ENCODE data around the gene GALNTL6.
"Not testable (repeated sequence)": the region's sequence is repeated elsewhere in the genome, so short reads cannot be mapped to it uniquely, and the experiment has no call there.

Gene GALNTL6

DNA sequence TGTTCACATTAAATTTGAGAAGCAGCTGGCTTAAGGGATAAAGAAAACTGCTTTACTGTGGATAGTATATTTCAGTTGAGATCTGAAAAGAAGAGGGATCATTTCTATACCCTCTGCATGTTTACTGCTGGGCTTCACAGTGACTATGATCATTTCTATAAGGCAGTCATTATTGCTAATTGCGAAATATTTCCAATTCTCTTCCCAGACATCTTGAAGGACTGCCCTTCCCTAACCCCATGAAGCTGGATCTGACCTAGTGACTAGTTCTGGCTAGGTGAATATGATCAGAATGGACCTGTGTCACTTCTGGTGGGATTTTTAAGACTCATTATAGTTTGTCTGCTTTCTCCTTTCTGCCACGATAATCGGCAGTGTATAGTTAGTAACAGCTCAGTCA lies 848.9 kb downstream of the GALNTL6 start:
- no peak for DNase-seq (ENCODE audit: low read depth)

DNA sequence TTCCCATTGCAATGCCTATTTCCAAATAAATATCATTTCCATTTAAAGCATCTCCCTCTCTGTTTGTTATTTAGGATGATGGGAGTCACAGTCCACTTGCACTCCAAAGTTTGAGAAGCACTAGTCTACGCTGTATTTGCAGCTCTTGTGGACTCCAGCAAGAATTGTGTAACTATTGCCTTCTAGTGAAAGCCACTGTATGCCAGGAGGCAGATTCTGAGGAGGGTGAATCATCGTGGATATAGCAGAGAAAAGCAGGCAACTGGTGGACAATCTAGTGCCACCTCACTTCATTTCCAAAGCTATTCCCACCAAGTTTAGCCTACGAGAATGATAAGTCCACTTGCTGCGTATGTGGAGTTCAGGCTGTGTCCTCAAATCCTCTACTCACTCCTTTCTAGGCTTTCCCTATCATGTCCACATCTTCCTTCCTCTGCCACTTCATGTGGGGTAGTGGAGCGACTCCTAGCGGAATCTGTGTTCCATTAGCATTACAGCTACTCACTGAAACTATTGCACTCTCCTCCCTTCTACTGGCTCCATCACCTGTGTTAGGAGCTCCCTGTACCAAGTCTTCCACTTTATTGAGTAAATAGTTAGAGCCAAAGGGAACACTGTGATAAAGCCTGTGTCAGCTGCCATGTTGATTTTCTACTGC lies 853.6 kb downstream of the GALNTL6 start:
- no peak for DNase-seq (ENCODE audit: low read depth)

DNA sequence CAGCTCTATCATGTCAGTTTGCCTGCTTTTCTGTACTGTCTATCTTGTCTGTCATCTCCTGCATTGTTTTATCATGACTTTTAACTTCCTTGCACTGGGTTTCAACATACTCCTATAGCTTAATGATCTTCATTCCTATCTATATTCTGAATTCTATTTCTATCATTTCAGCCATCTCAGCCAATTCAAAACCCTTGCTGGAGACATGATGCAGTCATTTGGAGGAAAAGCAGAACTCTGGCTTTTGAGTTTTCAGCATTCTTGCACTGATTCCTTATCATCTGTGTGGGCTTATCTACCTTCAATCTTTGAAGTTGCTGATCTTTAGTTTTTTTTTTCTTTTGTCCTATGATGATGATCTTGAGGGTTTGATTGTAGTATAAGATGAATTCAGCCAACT lies 861.6 kb downstream of the GALNTL6 start:
- DNase-seq (ENCODE audit: low read depth) = no peak

DNA sequence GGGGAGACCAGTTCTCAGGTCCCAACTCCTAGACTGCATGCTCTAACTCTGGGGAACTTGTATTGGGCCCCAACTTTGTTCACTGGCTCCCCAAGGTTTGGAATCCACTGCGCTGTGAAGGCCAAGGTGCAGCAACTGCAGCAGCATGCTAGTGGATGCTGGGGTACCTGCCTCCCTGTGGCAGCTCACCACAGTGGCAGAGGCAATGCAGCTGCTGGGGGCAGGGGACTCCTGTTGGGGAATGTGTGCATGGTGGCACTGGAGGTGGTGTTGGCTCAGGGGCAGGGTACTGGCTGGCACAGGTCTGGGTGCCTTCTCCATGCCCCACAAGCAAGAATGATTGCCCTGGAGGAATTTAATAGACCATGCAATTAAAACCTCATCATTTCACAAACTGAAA lies 862.0 kb downstream of the GALNTL6 start:
- no peak for DNase-seq (ENCODE audit: low read depth)

DNA sequence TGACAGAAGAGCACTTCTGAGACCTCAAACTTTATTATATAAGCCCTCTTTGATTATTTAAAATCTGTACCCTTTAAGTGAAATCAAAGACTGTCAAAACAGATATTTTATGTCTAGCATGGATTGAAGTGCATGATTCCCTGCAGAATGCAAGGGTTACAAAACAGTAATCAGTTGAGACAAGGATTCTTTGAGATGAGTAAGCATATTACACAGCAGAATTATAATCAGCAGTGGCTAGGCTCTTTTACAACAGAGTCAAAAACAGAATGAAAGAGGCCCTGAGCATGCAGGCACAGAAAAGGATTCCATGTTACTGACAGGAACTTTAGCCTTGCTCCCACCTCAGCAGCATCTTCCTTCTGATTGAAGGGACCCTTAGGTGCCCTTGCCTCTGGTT lies 867.5 kb downstream of the GALNTL6 start:
- DNase-seq (ENCODE audit: low read depth) = no peak

DNA sequence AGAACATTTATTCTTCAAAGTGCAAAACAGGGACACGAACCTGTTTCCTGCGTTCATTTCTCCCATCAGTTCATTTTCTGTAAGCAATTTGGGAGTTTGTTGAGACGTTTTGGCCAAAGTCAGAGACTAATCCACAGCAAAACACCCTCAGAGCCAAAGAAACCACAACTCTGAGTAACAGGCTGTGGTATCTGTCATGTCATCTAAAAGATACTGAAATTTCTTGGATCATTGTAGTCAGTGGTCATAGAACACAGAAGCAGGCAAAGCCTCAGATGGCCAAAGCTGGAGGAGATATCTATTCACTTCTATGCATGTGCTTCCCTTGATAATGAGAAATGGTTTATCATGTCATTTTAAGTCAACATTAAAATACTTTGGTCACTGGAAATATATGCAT lies 869.8 kb downstream of the GALNTL6 start:
- DNase-seq (ENCODE audit: low read depth) = no peak

DNA sequence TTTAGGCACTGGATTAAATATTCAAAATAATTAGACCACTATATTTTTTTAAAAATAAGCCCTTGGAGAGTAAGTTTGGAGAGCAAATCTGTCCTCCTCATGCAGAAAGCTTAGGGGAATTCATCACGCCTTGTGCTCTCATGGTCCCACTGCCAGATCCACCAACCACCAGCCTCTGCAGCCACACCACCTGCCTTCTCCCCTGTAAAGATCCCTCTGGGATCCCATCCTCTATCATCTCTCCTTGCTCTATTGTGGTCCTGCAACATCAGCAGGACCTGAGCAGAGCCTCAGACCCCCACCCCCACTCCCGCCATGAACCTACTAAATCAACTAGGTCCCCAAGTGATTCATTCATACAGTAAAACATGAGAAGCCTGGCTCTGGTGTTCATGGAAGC lies 872.8 kb downstream of the GALNTL6 start:
- DNase-seq (ENCODE audit: low read depth) = no peak

DNA sequence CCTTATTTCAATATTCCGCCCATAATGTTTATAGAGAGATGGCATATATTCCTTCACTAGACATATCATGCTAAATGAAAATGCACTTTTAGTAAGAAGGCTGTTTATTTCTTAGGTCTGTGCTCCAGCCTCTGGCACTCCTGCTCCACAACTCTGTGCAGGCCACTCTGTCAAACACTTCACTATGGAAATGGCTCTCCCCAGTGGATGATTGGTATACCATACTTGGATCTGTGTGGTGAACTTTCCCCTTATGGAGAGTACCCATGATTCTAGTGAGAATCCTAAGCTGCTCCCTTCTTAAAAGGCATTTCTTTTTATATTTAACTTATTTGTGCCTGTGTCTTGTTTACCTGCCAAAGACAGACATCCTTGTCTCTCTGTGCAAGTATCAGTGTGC lies 875.3 kb downstream of the GALNTL6 start:
- no peak for DNase-seq (ENCODE audit: low read depth)

DNA sequence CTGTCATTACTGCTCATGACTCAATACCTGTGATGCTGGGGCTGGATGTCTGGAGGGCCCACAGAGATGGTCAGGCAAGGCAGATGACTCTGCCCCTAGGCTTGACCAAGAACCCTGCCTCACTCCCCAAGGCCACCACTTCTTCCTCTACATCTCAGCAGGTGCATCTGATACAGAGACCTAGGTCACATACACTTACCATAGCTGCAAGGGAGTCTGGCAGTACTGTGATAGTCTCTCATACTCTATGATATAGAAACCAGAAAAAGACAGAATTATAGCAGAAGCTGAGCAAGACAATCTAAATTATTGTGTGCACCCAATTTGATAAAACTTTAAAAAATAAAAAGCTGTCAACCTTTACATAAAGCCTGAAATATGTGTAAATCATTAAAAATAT lies 878.3 kb downstream of the GALNTL6 start:
- no peak for DNase-seq (ENCODE audit: low read depth)

DNA sequence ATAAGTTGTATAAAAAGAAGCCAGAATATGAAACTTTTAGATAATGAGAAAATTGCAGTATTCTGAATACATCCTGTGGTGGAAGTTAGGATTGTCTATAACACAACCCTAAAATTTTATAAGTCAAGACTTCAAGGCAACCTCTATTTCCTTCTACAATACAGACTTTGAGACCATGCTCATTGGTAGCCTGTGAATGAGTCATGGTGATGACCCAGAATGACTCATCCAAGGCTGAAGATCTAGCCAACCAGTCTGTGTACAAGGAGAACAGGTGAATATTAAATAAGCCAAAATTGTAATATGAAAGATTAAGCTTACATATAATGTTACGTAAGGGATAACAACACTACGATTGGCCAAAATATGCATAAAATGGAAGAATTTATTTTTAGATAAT lies 879.5 kb downstream of the GALNTL6 start:
- DNase-seq (ENCODE audit: low read depth) = no peak

DNA sequence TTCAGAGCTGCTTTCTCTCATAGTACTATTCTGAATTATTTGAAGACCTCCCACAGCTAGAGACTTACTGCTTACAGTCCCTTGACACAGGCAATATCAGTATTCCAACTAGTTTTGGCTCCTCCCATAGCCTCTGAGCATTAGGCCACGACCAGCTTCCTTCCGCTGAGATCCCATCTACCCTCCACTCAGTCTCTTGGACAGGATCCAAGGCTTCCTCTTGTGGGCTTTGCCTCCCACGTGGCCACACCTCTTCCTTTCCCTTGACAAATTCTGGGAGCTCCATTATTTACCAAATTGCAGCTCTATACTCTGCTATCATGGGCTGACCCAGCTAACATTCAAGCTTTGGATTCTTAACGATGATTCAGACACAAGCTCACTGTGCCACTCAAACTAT lies 885.1 kb downstream of the GALNTL6 start:
- no peak for DNase-seq (ENCODE audit: low read depth)

DNA sequence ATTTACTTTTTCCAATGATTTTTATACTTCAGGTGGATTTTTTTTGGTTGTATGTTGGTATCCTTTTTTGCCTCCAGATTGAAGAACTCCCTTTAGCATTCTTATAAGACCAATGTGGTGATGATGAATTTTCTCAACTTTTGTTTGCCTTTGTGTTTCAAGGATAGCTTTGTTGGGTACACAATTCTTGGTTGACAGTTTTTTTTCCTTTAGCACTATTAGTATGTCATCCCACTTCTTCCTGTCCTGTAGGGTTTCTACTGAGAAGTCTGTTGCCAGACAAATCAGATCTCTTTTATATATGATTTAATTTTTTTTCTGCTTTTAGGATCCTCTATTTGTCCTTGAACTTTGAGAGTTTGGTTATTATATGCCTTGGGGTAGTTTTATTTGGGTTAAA lies 892.4 kb downstream of the GALNTL6 start:
- DNase-seq (ENCODE audit: low read depth) = no peak

DNA sequence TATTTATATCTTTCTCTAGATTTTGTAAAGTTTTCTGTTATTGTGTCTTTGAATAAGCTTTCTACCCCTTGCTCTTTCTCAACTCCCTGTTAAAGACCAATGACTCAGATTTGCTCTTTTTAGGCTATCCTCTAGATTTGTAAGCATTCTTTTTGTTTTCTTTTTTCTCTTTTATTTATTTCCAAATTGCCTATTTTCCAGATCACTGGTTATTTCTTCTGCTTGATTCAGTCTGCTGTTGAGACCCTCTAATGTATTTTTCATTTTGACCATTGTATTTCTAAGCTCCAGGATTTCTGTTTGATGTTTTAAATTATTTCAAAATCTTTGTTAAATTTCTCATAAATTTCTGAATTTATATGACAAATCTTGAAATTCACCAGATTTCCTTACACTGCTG lies 892.8 kb downstream of the GALNTL6 start:
- no peak for DNase-seq (ENCODE audit: low read depth)

DNA sequence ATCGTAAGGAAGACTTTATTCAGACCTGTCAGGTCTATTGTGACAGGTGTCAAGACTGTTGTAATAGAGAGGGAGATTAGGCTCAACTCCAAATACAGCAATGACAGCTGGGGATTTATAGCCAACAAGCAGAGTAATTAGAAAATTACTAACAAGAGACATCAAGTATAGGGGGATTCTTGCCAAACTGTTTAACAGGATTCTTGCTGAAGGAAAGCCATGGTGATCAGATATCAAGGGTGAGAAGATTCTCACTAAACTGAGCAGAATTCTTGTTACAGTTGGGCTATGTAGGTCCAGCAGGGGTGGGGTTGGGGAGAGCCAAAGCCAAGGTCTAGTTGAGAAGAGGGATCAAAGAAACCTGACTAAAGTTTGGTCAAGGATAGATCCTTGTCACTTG lies 894.4 kb downstream of the GALNTL6 start:
- no peak for DNase-seq (ENCODE audit: low read depth)

DNA sequence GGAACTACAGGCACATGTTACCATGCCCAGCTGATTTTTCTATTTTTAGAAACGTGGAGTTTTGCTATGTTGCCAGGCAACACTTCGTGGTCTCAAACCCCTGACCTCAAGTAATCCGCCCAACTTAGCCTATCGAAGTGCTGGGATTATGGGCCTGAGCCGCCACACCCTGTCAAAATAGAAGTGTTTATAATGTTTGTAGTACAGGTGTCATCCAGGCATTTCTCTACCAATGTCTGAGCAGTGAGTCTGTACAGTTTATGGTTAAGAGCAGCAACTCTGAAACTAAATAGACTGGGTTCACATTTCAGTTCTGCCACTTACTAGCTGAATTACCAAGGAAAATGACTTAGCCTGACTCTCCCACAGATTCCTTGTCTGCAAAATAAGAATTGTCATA lies 895.0 kb downstream of the GALNTL6 start:
- DNase-seq (ENCODE audit: low read depth) = no peak

DNA sequence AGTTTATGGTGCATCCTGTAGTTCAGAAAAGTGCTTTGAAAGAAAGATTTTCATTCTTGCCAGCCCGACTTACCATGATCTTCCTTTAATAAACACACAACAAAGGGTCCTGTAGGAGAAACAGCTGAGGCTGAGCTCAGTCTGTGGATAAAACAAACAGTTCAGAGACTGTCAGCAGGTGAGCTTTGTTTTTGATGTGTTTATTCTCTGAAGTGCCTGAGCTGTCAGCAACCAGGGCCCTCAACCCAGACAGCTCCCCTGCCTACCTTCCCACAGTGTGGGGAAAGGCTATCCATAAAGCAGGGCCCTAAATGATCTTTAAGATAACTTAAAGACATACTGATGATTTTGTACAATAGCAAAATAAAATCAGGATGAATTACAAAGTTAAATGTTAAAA lies 896.2 kb downstream of the GALNTL6 start:
- no peak for DNase-seq (ENCODE audit: low read depth)

DNA sequence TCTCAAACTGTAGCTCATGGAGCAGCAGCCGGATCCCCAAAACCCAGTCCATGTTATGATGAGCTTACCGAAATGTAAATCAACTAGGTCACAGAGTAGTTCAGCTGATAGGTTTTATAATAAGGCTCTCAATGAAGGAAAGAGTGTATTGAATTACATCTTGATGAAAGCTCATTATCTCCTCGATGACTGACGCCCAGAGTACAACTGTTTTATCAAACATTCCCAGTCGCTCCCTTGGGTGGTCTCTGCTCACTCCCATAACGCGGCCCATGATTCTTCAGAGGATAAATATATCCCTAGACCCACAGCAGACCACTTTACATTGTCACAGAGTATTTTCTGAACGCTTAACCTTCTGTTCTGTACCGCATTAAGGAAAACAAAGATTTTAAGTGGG lies 903.1 kb downstream of the GALNTL6 start:
- DNase-seq (ENCODE audit: low read depth) = no peak

DNA sequence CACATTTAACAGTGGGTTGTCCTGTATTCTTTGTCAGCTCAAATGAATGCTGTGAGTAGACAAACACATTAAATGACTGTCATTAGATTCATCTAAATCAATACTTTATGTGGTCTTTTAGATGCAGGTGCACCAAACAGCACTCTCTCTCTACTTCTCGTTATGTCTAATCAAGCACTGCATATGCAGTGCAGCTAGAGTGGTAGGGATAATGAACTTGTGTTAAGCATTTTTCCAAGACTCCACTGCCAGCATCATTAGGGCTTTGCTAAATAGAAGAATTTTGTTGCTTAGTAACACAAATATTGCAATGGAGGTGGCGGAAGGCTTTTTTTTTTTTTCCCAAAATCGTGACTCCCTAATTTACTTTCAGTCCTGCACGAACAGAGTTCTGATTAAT lies 908.5 kb downstream of the GALNTL6 start:
- no peak for DNase-seq (ENCODE audit: low read depth)

DNA sequence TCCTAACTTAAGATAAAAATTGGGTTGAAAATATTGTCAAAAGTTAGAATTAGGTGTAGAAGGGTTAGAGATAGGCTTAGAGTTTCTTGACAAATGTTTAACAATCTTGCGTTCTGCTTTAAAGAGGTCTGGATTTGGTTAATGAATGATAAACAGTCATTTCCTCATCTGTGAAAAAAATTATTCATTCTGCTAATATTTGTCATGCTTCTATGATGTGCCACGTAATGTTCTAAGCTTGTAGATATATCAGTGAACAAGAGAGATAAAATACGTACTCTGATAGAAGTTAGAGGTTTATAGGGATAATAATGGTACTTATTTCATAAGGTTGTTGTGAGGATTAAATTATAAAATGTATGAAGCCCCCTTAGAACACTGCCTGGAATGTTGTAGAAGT lies 912.4 kb downstream of the GALNTL6 start:
- no peak for DNase-seq (ENCODE audit: low read depth)

DNA sequence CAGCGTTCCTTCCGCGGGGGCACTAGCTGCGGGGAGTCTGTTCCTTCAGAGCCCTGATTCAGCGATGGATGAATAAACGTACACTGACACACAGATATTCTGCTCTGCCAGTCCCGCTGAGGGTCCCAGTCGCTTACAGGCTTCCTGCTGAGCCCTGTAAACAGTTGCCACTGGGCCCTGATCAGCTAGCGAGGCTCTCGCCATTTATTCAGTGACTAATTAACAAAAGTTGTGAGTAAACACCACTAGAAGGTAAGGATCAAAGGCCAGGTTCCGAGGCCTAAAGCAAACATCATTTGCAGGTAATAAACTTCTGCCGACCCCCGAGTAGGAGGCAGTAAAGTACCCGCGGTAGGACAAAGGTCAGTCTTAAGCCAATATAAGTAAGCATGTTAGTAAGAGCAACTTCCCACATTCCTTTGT lies 912.8 kb downstream of the GALNTL6 start:
- DNase-seq (ENCODE audit: low read depth) = no peak

DNA sequence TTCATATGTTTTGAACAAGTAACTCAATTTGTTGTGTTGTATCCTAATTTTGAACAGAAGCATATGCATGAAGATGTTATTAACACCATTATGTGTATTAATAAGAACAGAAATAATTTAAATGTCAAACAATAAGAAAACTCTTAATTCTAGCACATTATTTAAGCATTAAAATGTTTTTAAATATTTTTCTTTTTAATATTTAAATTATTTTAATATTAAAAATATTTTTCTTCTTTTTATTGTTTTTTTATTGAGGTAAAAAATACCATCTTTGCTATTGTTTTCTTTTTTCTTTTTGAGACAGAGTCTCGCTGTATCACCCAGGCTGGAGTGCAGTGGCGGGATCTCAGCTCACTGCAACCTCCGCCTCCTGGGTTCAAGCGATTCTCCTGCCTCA lies 914.4 kb downstream of the GALNTL6 start:
- DNase-seq (ENCODE audit: low read depth) = no peak

DNA sequence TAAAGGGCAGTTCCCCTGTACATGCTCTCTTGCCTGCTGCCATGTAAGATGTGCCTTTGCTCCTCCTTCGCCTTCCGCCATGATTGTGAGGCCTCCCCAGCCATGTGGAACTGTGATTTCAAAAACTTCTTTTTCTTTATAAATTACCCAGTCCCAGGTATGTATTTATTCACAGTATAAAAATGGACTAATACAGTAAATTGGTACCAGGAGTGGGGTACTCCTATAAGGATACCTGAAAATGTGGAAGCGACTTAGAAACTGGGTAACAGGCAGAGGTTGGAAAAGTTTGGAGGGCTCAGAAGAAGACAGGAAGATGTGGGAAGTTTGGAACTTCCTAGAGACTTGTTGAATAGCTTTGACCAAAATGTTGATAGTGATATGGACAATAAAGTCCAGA lies 920.4 kb downstream of the GALNTL6 start:
- not testable (repeated sequence) for DNase-seq (ENCODE audit: low read depth)

DNA sequence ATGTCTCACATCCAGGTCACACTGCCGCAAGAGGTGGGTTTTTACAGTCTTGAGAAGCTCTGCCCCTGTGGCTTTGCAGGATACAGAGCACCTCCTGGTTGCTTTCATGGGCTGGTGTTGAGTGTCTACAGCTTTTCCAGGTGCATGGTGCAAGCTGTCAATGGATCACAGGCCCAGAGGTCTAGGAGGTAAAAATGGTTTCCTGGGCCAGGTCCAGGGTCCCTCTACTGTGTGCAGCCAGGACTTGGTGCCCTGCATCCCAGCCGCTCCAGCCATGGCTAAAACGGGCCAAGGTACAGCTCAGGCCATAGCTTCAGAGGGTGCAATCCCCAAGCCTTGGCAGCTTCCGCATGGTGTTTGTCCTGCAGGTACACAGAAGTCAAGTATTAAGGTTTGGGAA lies 921.4 kb downstream of the GALNTL6 start:
- no peak for DNase-seq (ENCODE audit: low read depth)

DNA sequence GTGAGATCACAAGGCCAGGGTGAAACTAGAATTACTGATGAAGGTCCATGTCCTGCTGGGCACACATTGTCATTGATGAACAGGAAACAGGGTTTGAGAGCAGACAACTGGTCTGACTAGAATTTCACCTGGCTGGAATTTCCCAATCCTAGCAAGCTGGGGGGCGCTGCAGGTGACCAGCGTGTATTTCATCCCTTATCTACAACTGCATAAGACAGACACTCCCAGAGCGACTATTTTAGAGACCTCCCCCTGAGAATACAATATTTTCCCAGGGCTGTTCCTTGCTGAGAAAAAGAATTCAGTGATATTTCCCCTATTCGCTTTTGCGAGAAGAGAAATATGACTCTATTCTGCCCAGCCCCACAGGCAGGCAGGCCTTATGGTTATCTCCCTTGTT lies 922.8 kb downstream of the GALNTL6 start:
- DNase-seq (ENCODE audit: low read depth) = no peak

DNA sequence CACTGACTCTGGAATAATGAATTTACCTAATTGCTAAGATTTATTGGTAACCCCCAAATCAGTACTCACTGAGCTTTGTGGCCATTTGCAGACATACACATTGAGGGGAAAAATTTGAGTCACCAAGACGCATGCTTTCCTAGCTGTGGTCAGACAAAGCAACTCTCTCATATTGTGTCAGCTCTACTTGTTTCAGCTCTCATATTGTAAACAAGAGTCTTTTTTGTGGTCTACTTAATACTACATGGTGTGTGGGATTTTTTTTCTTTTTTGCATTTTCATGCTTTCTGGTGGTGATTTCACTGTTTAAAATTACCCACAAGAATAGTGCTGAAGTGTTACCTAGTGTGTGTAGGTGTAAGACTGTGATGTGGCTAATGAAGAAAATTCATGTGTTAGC lies 927.2 kb downstream of the GALNTL6 start:
- DNase-seq (ENCODE audit: low read depth) = no peak
